Hypothalamus (tissue), 51 donors: ENCODE data around the gene TSEN2.
"Not testable (repeated sequence)": the region's sequence is repeated elsewhere in the genome, so short reads cannot be mapped to it uniquely, and the experiment has no call there.

Source experiments
- DNase-seq, 51 donors: peaks; one replicate each; lab custom pipeline; 2025; lab: John Stamatoyannopoulos, UW

Gene TSEN2

DNA sequence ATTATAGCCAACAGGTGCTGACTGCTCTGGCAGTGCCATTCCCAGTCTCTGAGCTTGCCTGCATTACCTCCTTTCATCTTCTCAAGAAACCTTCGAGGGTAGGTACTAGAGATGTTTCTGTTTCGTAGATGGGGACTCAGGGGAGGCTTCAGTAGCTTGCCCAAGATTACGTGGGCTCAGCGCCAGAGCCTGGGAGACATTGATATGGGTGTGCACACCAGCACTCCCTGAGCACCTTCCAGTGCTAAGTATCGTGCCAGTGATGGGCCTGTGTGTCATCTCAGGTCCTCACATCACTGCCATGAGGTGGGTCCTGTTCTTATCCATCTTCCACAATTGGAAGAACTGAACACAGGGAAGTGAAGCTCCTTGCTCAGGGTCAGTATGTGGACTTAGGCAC is 15.2 kb downstream of the TSEN2 start:
- DNase-seq: no peak

DNA sequence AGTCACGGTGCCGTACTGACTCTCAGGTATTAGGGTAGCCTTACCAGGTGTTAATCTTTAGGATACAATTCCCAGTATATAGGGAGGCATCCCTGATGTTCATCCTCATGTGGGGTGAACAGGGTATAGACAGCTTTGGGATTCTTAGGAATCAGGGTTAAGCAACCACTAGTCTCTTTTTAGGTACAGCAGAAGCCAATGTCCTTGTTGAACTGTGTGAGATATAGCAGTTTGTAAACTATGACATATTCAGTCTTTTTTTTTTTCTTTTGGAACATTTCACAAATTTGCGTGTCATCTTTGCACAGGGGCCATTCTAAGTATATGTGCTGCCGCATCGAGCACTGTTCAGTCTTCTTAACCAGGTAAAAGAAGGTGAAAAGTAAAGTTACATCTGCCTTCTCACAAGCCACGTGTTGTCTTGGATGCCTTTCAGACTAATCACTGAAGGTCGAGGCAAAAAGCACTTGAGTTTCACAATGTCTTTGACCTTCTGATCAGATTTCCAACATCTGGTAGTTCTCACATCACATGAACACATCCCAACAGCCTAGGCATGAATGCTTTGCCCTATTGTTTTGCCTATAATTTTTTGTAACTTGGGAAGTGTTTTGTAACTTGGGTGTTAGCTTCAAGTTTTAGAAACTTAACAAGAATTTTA is 17.2 kb downstream of the TSEN2 start:
- DNase-seq: no peak

DNA sequence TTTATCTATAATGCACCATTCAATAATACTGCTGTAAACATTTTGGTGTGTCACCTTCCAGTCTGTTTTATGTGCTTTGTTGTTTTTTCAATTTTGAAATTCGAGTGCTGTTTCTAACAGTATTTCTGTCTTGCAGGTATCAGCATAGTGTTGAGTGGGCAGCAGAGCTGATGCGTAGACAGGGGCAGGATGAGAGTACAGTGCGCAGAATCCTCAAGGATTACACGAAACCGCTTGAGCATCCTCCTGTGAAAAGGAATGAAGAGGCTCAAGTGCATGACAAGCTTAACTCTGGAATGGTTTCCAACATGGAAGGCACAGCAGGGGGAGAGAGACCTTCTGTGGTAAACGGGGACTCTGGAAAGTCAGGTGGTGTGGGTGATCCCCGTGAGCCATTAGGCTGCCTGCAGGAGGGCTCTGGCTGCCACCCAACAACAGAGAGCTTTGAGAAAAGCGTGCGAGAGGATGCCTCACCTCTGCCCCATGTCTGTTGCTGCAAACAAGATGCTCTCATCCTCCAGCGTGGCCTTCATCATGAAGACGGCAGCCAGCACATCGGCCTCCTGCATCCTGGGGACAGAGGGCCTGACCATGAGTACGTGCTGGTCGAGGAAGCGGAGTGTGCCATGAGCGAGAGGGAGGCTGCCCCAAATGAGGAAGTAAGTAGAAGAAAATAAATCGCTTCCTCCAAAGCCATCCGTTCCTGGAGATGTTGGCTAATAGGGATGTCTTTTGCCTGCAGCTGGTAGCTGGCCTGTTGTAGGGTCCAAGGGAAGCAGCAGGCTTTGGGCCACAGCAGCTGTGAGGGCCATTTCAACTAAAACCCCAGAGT is 19.1 kb downstream of the TSEN2 start:
- no peak for DNase-seq

DNA sequence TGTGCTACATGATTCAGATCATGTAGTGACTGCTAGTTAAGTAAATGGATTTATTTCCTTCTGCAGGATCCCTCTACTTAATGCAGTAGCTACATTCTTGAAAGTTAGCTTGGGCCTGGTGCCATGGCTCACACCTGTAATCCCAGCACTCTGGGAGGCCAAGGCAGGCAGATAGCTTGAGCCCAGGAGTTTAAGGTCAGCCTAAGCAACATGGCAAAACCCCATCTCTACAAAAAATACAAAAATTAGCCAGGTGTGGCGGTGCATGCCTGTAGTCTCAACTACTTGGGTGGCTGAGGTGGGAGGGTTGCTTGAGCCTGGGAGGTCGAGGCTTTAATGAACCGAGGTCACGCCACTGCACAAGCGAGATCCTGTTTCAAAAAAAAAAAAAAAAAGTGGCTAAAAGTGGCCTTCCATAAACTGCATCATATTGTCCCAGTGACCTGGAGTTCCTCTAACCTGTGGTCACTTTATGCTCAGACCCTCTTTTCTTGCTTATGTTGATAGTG is 22.0 kb downstream of the TSEN2 start:
- DNase-seq: no peak

DNA sequence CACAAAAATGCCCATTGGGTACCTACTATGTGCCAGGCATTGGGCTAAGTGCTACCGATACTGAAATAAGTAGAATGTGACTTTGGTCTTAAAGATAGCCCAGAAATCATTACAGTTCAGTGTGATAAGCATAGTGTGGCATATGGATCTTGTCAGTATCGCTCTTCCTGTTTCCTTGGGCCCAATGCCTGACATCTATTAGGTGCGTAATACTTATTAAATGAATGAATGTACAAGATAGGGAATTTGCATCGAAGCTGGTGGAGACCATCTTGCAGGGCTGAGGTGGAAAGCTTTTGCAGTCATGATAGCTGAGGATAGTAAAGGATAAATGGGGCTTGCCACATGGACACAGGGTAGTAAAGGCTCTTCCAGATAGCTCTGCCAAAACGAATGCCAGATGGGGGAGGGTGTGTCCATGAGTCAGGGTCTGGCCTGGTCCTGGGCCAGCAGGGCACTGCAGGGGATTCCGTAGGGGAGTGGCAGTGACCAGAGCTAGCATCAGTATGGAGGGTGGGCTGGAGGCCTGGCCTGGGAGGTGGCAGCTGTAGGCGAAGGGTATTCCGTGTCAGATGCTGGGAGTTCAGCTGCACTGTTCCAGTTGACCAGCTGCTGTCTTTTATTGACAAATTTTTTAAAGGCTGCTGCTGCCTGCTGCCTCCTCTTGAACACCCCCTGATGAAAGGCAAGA is 23.5 kb downstream of the TSEN2 start:
- DNase-seq: no peak

DNA sequence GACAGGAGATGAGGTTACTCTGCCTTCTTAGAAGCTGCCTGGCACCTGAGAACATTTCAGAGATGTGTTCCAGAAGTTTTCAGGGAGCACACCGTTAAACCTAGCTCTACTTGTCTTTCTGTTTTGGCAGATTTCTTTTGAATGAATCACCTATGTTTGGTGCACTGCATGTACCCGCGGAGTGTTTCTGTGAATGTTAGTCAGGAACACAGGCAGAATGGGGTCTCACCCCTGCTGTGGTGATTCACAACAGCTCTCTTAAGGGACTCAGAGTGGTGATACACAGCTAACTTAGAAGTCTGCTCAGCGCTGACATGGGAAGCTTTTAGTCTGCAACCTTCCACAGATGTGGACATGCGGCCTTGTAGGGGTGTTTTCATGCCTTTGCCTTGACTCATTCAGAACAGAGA is 24.0 kb downstream of the TSEN2 start:
- peak in 3 of 51 donors; percentile 4 to 35 (median 8) for DNase-seq

DNA sequence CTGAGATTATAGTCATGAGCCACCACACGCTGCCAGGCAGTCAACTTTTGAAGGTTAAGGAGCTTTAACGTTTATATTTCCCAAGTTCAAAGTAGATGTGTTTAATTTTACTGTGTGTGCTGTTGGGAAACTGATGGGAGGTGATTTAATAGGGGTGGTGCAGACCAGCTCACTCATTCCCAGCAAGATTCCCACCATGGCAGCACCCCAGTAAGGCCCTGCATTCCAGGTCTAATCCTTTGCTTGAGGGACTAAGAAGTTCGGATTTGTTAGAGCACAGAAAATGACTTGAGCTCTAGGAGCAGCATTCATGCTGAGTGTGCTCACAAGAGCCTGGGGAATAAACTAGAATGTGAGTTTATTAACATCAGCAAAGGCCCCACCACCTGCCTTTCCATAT is 25.2 kb downstream of the TSEN2 start:
- no peak for DNase-seq

DNA sequence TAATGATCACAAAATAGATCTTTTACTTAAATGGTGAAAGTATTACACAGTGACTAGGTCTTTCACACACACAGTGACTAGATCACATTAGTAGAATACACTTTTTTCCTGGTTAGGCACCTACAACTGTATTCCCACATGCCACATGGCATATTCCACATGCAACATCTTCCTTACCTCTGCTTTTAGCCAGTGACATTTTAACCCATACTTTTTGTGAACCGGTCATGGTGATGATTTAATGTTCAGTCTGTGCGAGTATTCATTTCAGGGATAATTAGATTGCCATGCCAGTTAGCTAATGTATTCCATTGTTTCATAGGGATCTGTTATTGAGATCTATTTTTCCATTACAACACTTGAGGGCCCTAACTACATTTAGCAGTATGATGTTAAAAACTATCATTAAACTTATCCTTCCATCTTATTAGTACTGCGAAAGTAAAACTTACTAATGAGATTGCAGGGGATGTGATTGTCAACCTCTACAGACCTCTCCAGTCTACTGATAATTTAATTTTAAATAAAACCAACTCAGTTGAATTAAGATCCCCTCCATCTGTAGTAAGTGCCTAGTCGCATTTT is 28.3 kb downstream of the TSEN2 start:
- no peak for DNase-seq

DNA sequence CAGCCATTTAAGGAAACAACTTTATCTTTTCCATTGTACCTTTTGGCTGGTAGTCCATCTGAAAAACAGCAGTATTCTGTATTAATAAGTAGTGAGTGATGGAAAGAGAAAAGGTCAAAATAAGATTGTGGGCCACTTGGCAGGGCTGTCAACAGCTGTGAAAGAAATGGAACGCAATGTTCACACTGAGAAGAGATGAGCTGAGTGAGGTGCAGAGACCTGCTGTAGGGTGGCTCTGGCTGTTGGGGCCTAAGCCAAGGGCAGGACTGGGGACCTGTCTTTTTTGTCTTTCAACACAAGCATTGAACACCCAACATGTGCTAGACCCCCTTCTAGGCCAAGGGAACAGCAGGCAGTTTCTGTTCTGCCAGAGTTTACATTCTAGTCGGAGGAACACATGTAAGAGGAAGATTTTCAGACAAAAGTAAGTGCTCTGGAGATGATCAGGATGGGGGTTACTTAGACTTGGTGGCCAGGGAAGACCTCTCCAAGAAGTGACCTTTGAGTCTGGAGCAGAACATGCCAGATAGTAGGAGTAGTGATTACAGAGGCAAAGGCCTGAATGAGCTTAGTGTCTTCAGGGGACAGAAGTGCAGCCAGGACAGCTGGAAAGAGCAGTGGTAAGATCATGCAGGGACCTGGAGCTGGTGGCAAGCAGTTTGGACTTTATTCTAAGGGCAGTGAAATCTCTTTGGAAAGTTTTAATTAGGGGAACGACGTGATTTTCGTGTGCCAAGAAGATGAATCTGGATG is 29.6 kb downstream of the TSEN2 start:
- DNase-seq: no peak

DNA sequence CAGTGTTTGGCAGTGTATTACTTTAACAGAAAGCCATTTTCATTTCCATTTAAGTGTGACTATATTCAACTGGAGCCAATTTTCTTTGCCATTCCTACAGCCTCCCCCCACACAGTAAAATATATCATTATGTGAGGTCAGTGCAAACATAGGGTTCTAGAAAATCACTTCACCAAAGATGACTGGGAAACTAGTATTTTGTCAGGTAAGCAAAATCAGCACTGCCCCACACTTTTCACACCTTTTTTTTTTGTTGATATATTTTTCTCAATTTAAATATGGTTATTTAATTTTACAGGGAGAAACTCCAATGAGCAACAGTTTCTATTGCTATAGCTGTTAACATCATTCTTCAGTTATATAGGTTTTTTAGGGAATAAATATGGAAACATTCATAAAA is 31.4 kb downstream of the TSEN2 start:
- DNase-seq: no peak

DNA sequence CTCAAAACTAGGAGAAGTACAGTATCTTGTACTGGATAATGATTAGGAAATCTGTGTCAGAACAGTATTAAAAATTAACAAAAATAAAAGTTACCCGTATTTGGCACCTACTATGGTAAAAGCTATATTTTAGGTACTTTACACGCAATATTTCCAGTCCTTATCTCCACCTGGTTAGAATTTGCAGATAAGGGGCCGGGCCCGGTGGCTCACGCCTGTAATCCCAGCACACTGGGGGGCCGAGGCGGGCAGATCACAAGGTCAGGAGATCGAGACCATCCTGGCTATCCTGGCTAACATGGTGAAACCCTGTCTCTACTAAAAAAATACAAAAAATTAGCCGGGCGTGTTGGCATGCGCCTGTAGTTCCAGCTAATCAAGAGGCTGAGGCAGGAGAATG is 32.6 kb downstream of the TSEN2 start:
- DNase-seq: no peak

DNA sequence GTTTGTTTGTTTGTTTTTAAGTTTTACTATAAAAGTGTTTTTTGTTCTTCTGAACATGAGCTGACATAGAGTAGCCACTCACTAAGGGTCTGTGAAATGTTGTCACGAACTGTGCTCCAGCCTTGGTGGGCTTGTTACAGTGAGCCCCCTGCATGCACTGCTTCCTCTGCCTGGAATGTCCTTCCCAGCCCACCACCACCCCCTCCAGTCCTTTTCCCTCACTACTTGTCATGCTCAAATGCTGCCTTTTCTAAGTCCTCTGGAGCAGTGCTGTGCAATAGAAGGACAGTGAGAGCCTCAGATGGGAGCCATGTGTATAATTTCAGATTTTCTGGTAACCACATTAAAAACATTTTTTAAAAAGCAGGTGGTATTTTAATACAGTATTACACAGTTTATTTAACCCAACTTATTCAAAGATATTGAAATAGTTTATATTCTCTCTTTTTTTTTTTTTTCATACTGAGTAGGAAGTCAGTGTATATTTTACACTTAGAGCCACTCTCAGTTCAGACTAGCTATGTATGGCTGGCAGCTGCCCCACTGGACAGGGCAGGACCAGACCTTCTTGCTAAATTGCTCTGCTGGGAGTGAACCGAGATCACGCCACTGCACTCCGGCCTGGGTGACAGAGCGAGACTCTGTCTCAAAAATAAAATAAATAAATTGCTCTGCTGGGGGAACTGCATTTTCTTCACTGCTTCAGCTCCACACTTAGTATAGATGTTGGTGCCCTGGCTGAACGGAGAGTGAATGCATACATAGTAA is 34.2 kb downstream of the TSEN2 start:
- no peak for DNase-seq

DNA sequence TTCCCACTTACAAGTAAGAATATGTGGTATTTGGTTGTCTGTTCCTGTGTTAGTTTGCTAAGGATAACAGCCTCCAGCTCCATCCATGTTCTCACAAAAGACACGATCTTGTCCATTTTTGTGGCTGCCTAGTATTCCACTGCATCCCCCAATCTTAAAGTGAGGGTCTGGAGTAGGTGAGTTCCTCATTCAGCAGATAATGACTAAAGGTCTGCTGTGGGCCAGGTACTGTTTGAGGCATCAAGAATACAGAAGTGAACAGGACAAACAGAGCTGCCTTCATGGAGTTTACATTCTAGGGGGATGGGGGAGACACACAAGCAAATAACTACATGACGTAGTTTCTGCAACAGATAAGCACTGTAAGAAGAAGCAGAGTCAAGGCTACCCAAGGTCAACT is 36.7 kb downstream of the TSEN2 start:
- no peak for DNase-seq

DNA sequence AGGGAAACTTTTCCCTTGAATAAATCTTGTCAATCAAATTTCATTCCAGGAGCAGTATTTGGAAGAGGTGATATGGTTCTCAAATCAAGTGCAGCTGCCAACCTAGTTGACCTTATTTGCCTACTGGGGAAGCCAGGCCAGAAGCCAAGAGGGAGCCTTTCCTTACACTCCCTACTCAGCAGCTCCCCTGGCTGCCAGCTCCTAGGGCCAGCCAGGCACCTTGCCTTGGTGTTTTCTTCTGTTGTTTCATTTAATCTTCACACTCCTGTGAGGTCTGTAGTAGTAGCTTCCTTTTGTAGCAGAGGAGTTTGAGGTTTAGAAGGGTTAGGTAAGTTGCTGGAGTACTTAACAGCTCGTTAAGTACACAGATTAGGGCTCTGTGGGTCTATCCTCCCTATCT is 38.4 kb downstream of the TSEN2 start:
- DNase-seq: no peak

DNA sequence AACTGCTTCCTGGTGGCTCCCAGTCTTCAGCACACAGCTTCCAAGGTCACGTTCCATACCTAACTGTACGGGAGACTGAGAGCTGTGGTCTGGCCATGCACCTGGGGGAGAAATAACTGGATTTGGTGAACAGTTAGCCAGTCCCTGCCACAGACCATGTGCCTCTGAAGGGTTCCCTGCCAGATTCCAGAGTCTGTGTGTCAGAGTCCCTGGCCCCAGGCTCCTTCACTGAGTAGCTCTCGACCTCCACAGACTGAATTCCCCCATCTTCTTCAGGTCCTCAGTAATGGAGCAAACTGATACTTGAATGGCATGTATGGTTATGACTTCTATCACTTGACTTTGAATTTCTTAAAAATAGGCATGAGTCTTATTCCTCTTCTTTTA is 43.5 kb downstream of the TSEN2 start:
- no peak for DNase-seq

DNA sequence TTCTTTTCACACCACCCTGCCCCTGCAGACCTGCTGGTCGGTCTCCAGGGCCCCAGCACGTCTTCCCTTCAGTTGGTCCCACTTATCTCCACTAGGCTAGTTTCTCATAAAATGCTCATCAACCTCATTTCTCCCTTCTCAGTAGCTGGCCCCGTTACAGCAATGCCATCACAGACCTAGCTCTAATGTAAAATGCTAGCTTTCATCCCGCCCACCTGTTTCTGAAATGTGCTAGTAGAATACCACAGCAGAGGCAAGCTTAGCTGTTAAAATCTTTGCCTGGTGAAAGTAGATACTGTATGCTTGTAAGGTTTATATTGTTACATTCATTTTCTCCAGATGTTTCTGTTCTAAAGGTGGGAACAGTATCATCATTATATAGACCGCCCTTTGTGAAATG is 47.9 kb downstream of the TSEN2 start:
- peak in 1 of 51 donors; percentile 16 for DNase-seq

DNA sequence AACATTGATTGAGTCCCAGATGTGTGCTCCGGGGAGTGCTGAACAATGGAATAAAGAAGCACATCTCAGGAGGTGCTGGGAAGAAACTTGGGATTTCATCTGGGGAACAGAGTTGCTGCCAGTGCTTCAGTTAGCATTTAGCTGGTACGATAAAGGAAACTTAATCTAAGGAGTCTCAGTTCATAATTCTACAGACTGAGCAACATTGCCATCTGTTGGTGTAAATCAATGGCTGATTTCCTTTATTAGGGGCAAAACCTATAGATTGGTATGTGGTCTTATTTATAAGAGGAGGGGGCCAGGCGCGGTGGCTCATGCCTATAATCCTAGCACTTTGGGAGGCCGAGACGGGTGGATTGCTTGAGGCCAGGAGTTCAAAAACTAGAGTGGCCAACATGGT is 52.1 kb downstream of the TSEN2 start:
- no peak for DNase-seq

DNA sequence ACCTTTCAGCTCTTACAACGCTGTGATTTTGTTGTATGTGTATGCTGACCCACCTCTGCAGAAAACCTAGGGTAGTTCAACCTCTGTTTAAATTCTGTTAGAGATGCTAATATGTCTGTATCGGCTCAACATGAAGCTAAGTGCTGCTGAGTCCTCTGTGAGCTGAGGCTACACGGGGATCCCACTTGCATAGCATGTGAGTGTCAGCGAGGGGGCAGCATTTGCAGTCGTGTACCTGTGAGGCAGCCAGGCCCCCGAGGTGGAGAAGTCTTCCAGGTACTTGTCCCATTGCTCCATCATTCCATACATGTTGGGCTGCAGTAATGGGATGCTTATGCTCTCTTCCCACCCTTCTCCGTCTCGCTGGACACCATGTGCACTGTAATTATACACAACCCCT is 57.3 kb downstream of the TSEN2 start:
- DNase-seq: no peak

DNA sequence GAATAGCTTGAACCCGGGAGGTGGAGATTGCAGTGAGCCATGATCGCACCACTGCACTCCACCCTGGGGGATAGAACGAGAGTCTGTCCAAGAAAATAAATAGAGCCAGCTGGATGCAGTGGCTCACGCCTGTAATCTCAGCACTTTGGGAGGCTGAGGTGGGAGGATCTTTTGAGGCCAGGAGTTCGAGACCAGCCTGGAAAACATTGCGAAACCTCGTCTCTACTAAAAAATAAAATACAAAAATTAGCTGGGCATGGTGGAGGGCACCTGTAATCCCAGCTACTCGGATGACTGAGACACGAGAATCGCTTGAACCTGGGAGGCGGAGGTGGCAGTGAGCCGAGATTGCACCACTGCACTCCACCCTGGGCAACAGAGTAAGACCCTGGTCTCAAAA is 59.2 kb downstream of the TSEN2 start:
- not testable (repeated sequence) for DNase-seq
